ENCODE data around the gene ROPN1B. TPM values are rescaled to one million over a fixed set of nuclear protein-coding genes. Genes with fewer than 3 reads are reported as not detected.
"Not testable (repeated sequence)": the region's sequence is repeated elsewhere in the genome, so short reads cannot be mapped to it uniquely, and the experiment has no call there.

The ROPN1B gene
- total RNA-seq, 2 experiments from 2014 or later: not detected

DNA sequence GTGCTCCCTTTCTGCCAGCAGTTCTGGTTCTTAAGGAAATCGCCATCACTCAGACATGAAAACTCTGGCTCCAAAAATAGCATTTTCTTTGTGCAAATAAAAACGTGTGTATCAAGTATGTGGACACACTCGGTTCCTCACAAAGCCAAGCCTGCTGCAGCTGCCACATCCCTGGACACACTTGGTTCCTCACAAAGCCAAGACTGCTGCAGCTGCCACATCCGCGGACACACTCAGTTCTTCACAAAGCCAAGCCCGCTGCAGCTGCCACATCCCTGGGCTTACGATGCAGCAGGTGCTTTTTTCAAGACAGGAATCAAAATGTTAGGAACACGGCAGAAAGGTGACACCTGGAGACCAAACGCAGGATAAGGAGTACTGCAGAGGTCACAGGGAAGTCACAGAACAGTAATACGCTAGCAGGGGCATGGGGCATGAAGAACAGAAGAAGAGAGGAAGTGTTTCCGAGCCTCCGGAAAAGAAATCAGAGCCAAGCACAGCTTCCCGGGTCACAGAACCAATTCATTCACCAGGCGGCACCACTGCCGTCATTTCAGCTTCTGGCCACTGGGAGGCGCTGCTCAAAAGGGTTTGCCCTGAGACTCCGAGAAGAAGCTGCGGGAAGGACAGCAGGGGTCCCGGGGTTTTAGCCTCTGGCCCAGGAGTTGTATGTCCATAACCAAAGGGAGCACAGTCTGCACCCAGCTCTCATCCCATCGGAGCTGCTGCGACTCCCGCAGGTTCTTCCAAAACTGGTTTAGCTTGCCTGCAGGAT is 40.0 kb upstream of the ROPN1B start:
- ATAC-seq; H3K36me3 Mint-ChIP-seq (ENCODE audit: low read depth); H3K4me3 Mint-ChIP-seq; POLR2A ChIA-PET; H3K4me1 Mint-ChIP-seq (ENCODE audit: low read depth); H3K27ac Mint-ChIP-seq; H3K27me3 Mint-ChIP-seq; H3K9me3 Mint-ChIP-seq; intact Hi-C loops (cut with micrococcal nuclease): not testable (repeated sequence)
- peak; percentile 76 for DNase-seq
- TF ChIP-seq, protein P1, sequence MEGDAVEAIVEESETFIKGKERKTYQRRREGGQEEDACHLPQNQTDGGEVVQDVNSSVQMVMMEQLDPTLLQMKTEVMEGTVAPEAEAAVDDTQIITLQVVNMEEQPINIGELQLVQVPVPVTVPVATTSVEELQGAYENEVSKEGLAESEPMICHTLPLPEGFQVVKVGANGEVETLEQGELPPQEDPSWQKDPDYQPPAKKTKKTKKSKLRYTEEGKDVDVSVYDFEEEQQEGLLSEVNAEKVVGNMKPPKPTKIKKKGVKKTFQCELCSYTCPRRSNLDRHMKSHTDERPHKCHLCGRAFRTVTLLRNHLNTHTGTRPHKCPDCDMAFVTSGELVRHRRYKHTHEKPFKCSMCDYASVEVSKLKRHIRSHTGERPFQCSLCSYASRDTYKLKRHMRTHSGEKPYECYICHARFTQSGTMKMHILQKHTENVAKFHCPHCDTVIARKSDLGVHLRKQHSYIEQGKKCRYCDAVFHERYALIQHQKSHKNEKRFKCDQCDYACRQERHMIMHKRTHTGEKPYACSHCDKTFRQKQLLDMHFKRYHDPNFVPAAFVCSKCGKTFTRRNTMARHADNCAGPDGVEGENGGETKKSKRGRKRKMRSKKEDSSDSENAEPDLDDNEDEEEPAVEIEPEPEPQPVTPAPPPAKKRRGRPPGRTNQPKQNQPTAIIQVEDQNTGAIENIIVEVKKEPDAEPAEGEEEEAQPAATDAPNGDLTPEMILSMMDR (IDR thresholded peaks at IDR 0.05): peak; percentile 68
- CTCF ChIA-PET: interaction anchor here (0.8 to 2.1 kb wide), 4 partner anchors 11 to 273 kb away, joined by 3 to 11 read pairs (median 6); no protein-coding TSS in a partner anchor

DNA sequence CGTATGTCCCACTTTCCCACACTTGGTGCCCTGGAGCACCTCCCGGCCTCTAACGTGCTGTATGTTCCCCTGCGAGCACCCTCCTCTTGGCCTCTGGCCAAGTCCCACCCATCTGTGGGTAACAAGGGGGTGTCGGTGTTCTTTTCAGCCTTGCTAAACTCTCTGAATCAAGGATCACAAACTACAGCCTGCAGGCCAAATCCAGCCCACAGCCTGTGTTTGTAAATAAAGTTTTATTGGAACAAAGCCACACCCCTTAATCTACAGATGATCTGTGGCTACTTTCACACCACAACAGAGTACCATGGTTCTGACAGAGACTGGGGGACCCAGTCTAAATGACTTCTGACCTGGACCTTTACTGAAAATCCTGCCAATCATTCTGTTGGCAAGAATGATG is 39.2 kb upstream of the ROPN1B start:
- H3K9me3 Mint-ChIP-seq; H3K4me1 Mint-ChIP-seq (ENCODE audit: low read depth); DNase-seq; ATAC-seq; intact Hi-C loops (cut with micrococcal nuclease); H3K27ac Mint-ChIP-seq; POLR2A ChIA-PET; H3K27me3 Mint-ChIP-seq; H3K36me3 Mint-ChIP-seq (ENCODE audit: low read depth); H3K4me3 Mint-ChIP-seq: not testable (repeated sequence)
- CTCF ChIA-PET: interaction anchor here (0.8 to 2.1 kb wide), 4 partner anchors 12 to 274 kb away, joined by 3 to 11 read pairs (median 6); no protein-coding TSS in a partner anchor

DNA sequence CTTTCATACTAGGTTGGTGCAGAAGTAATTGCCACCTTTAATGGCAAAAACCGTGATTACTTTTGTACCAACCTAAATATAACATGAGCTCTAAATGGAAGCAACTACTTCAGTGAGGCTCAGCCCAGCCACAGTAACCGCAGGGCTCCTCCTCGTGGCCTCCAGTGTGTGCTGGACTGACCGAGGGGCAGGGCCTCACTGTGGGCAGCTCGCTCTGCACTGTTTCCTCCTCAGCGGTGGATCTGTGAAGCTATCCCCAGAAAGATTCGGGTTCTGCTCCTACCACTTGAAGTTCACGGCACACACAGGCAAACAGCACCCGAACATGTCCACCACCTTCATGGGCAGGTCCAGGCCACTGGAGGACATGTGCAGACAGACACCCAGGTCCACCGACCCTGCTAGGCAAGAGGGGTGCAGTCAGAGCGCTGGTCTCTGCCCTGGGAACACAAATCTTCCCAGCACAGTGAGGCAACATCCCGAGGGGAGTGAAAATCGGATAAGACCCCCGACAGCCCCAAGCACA is 37.6 kb upstream of the ROPN1B start:
- H3K9me3 Mint-ChIP-seq; DNase-seq; ATAC-seq; H3K27ac Mint-ChIP-seq; H3K4me1 Mint-ChIP-seq (ENCODE audit: low read depth); POLR2A ChIA-PET; H3K36me3 Mint-ChIP-seq (ENCODE audit: low read depth); H3K27me3 Mint-ChIP-seq; intact Hi-C loops (cut with micrococcal nuclease); CTCF ChIA-PET; H3K4me3 Mint-ChIP-seq: not testable (repeated sequence)

DNA sequence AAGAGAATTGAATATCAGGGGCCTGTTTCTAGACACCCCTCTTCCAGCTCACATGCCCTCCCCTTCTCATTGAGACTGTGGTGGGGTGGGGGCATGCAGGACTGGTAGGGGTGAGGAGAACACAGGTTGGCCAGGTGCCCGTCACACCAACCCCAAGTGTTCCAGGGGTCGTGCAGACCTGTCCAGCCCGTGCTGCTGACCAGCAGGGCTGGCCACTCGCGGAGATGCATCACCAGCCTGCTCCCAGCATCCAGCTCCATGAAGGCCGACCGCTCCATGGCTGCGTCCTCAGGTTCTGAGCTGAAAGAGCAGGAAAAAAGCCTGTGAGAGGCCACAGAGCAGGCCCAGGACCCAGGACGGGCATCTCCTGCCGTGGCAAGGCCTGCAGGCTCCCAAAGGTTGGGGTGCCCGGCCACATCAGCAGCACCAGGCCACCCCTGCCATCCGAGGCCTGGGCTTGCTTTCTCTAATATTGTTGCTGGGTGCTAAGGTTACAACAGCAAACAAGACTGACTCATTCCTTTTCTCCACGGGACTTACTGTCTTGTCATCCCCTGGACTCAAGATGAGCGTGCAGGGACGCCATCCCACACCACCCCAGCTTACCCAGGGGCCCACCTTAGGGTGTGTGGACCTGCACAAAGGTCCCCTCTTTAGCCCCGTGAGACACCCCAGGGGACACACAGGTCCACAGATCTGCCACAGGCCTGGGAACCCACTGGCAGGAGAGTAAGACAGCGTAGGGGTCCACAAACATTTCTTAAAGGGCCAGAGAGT is 35.4 kb upstream of the ROPN1B start:
- DNase-seq; H3K36me3 Mint-ChIP-seq (ENCODE audit: low read depth); H3K4me1 Mint-ChIP-seq (ENCODE audit: low read depth); H3K27ac Mint-ChIP-seq; H3K9me3 Mint-ChIP-seq; intact Hi-C loops (cut with micrococcal nuclease); ATAC-seq; H3K4me3 Mint-ChIP-seq: not testable (repeated sequence)
- ChIA-PET CTCF (interaction anchor here (1.8 kb wide), 1 partner anchor 264 kb away, joined by 4 read pairs; no protein-coding TSS in a partner anchor), POLR2A (interaction anchor here (0.6 kb wide), 1 partner anchor 356 kb away, joined by 4 read pairs; no protein-coding TSS in a partner anchor)
- peaks cover 10% of the 10 kb centered on the region for H3K27me3 Mint-ChIP-seq

DNA sequence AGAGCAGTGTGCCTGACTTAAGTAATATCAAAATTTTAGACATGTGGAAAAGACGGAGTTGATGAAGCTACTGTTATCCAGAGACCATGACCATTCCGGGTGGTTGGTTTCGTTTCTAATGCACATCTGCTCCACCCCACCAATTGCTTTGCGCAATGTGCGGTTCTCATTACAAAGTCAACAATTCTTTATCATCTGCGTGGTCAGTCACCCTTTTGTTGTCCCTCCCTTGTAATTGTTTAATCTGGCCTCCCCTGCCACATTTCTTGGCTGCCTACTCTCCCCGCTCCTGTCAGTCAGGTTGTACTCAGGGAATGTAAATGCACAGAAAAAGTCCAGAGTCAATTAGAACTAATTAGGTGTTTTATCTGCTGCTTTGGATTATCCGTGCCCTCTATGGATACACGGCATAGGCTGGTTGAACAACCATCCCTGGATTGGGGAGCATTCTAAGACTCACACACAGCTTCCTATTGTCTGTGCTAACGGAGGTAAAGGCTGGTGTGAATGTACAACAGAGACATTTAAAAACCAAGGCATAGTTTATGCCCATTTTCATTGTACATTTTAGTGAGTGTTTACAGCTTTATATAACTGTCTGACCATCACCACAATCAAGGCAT is 33.6 kb upstream of the ROPN1B start:
- H3K27ac Mint-ChIP-seq; ATAC-seq; DNase-seq; H3K9me3 Mint-ChIP-seq; H3K4me3 Mint-ChIP-seq; H3K36me3 Mint-ChIP-seq (ENCODE audit: low read depth); POLR2A ChIA-PET; H3K4me1 Mint-ChIP-seq (ENCODE audit: low read depth); intact Hi-C loops (cut with micrococcal nuclease); CTCF ChIA-PET: not testable (repeated sequence)
- H3K27me3 Mint-ChIP-seq: peaks cover 10% of the 10 kb centered on the region

DNA sequence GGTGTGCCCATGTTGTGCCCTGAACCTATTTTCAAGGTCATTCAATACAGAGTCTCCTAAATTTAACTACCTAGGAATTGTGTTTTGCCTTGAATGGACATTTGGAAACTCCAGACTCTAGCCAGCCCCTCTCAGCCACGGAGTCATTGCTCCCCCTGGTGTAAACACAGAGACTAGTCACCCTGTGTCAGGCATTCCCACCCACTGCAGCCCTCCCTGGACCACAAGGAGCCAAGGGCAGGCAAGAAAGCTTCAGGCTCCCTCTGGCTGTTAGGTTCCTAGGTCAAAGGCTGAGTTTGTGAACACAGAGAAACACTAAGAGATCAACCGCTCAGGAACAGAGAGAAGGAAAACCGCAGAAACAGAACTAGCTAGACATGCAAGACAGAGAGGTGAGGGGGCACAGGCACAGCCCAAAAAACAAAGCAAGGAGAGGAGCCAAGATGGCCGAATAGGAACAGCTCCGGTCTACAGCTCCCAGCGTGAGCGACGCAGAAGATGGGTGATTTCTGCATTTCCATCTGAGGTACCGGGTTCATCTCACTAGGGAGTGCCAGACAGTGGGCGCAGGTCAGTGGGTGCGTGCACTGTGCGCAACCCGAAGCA is 32.7 kb upstream of the ROPN1B start:
- POLR2A ChIA-PET; H3K36me3 Mint-ChIP-seq (ENCODE audit: low read depth); H3K4me3 Mint-ChIP-seq; H3K27ac Mint-ChIP-seq; intact Hi-C loops (cut with micrococcal nuclease); H3K9me3 Mint-ChIP-seq; H3K4me1 Mint-ChIP-seq (ENCODE audit: low read depth); DNase-seq; ATAC-seq; CTCF ChIA-PET: not testable (repeated sequence)
- peaks cover 12% of the 10 kb centered on the region for H3K27me3 Mint-ChIP-seq

DNA sequence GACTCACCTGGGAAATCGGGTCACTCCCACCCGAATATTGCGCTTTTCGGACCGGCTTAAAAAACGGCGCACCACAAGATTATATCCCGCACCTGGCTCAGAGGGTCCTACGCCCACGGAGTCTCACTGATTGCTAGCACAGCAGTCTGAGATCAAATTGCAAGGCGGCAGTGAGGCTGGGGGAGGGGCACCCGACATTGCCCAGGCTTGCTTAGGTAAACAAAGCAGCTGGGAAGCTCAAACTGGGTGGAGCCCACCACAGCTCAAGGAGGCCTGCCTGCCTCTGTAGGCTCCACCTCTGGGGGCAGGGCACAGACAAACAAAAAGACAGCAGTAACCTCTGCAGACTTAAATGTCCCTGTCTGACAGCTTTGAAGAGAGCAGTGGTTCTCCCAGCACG is 32.1 kb upstream of the ROPN1B start:
- H3K9me3 Mint-ChIP-seq; intact Hi-C loops (cut with micrococcal nuclease); ATAC-seq; POLR2A ChIA-PET; H3K4me1 Mint-ChIP-seq (ENCODE audit: low read depth); H3K27me3 Mint-ChIP-seq; H3K27ac Mint-ChIP-seq; H3K4me3 Mint-ChIP-seq; H3K36me3 Mint-ChIP-seq (ENCODE audit: low read depth); CTCF ChIA-PET; DNase-seq: not testable (repeated sequence)

DNA sequence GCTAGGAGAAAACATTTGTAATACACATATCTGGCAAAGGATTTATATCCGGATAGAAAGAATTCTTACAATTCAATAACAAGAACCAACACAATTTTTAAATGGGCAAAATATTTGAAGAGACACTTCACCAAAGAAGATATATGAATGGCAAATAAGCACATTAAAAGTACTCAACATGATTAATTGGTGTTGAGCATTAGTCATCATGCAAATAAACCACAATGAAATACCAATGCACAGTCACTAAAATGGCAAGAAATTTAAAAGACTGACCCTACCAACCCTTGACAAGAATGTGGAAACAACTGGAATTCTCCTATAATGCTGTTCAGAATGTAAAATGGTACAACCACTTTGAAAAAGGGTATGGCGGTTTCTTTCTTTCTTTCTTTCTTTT is 21.2 kb upstream of the ROPN1B start:
- DNase-seq; intact Hi-C loops (cut with micrococcal nuclease); POLR2A ChIA-PET; CTCF ChIA-PET; H3K27ac Mint-ChIP-seq; H3K4me1 Mint-ChIP-seq (ENCODE audit: low read depth); H3K4me3 Mint-ChIP-seq; H3K36me3 Mint-ChIP-seq (ENCODE audit: low read depth); ATAC-seq; H3K9me3 Mint-ChIP-seq: not testable (repeated sequence)
- peaks cover 32% of the 10 kb centered on the region for H3K27me3 Mint-ChIP-seq

DNA sequence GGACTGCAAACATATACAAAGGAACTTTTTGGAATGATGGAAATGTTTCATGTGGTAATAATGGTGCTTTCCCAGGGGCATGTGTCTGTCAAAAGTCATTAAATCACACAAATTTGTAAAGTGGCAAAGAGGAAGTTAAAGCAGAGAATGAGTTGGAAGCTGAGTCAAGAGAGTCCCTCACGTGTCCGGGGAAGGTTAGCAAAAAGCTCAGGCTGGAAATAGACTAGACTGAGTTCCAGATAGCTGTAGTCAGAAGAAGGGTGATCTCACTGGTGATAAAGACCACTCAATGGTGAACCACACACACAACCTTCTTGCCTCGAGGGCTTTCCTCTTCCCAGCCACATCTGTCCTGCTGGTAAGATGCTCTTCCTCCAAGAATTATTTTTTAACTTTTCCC is 20.1 kb upstream of the ROPN1B start:
- H3K9me3 Mint-ChIP-seq; H3K27ac Mint-ChIP-seq; DNase-seq; intact Hi-C loops (cut with micrococcal nuclease); H3K4me3 Mint-ChIP-seq; H3K36me3 Mint-ChIP-seq (ENCODE audit: low read depth); H3K4me1 Mint-ChIP-seq (ENCODE audit: low read depth); POLR2A ChIA-PET; ATAC-seq; CTCF ChIA-PET: not testable (repeated sequence)
- peaks cover 35% of the 10 kb centered on the region for H3K27me3 Mint-ChIP-seq

DNA sequence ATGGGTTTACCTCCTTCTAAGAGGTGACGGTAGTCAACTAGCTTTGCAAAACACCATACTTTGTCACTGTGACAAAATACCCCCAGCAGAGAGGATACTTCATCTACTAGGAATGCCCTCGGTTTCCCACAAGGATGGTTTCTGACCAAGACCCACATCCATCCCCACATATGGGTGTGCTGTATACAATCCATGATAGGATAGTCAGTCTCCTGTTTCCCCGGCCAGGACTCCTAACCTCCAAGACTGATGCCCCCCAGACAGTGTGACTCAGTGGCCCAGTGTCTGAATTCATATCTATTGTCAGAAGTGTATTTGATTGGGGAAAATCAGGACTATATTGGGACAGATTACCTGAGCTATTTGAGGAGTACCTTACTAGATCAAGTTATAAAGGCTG is 17.8 kb upstream of the ROPN1B start:
- not testable (repeated sequence) for H3K4me3 Mint-ChIP-seq

More for the DNA sequence above, 17.8 kb upstream of the ROPN1B start:
- H3K36me3 Mint-ChIP-seq (ENCODE audit: low read depth); intact Hi-C loops (cut with micrococcal nuclease); POLR2A ChIA-PET; H3K4me1 Mint-ChIP-seq (ENCODE audit: low read depth); H3K9me3 Mint-ChIP-seq; ATAC-seq; DNase-seq; CTCF ChIA-PET; H3K27ac Mint-ChIP-seq: not testable (repeated sequence)
- H3K27me3 Mint-ChIP-seq: peaks cover 32% of the 10 kb centered on the region
